ENCODE measurements around the gene LAMTOR5. TPM values are rescaled to one million over a fixed set of nuclear protein-coding genes. Genes with fewer than 3 reads are reported as not detected.
"Not testable (repeated sequence)": the region's sequence is repeated elsewhere in the genome, so short reads cannot be mapped to it uniquely, and the experiment has no call there.

Gene LAMTOR5
- total RNA-seq, 2 experiments from 2014 or later, result 105 to 108 TPM

- H3K4me1 ChIP-seq (ENCODE audit: insufficient read depth, low read length), result no peaks in the 10 kb centered on the region
- Mint-ChIP-seq H3K27ac (no peak overlapping the region), H3K4me3 (no peak overlapping the region), H3K9me3 (no peaks in the 10 kb centered on the region), H3K27me3 (peaks cover 6% of the 10 kb centered on the region), H3K4me1 (ENCODE audit: low read depth) (no peaks in the 10 kb centered on the region), H3K36me3 (ENCODE audit: low read depth) (no peaks in the 10 kb centered on the region)
- no peak overlapping the region for H3K4me3 ChIP-seq (ENCODE audit: low read length)
- no peak overlapping the region for H3K27ac ChIP-seq (ENCODE audit: low read depth in 1 of 2, low read length in 2 of 2)
- intact Hi-C loops (cut with DNase I, micrococcal nuclease), result no loop called here
- peaks cover 0 to 3% of the 10 kb centered on the region in 2 experiments for H3K27me3 ChIP-seq (ENCODE audit: control insufficient read depth in 1 of 2, insufficient read depth in 2 of 2, low read length in 2 of 2)
- H3K36me3 ChIP-seq (ENCODE audit: insufficient read depth, low read length), result no peaks in the 10 kb centered on the region
- CTCF ChIA-PET, result no interaction called here
- ATAC-seq (ENCODE audit: poor library complexity), result no peak
- TF ChIP-seq CTCF (IDR thresholded peaks at IDR 0.05), result no peak
- H3K9me3 ChIP-seq (ENCODE audit: control insufficient read depth in 1 of 2, insufficient read depth in 1 of 2, low read length in 2 of 2), result no peaks in the 10 kb centered on the region
- POLR2A ChIA-PET, result no interaction called here
- no peak for DNase-seq
Measured at GRCh38 chr1:110438893-110439292, 31.4 kb upstream of the LAMTOR5 start.

- H3K4me1 Mint-ChIP-seq (ENCODE audit: low read depth); H3K27ac Mint-ChIP-seq; H3K27me3 ChIP-seq (ENCODE audit: control insufficient read depth in 1 of 2, insufficient read depth in 2 of 2, low read length in 2 of 2); H3K9me3 Mint-ChIP-seq; CTCF ChIA-PET; H3K36me3 ChIP-seq (ENCODE audit: insufficient read depth, low read length); H3K4me3 Mint-ChIP-seq; H3K36me3 Mint-ChIP-seq (ENCODE audit: low read depth); intact Hi-C loops (cut with DNase I, micrococcal nuclease); H3K9me3 ChIP-seq (ENCODE audit: control insufficient read depth in 1 of 2, insufficient read depth in 1 of 2, low read length in 2 of 2); H3K4me3 ChIP-seq (ENCODE audit: low read length); ATAC-seq (ENCODE audit: poor library complexity); DNase-seq; H3K4me1 ChIP-seq (ENCODE audit: insufficient read depth, low read length); H3K27ac ChIP-seq (ENCODE audit: low read depth in 1 of 2, low read length in 2 of 2); POLR2A ChIA-PET: not testable (repeated sequence)
- peaks cover 11% of the 10 kb centered on the region for H3K27me3 Mint-ChIP-seq
Measured at GRCh38 chr1:110437645-110438299, 30.3 kb upstream of the LAMTOR5 start.

GRCh38 chr1:110436635-110437034 lies 29.1 kb upstream of the LAMTOR5 start:
- H3K4me3 ChIP-seq (ENCODE audit: low read length), result no peak overlapping the region
- Mint-ChIP-seq H3K4me1 (ENCODE audit: low read depth) (no peaks in the 10 kb centered on the region), H3K4me3 (no peak overlapping the region), H3K9me3 (no peaks in the 10 kb centered on the region), H3K27ac (no peak overlapping the region), H3K36me3 (ENCODE audit: low read depth) (no peaks in the 10 kb centered on the region), H3K27me3 (peaks cover 21% of the 10 kb centered on the region)
- H3K27ac ChIP-seq (ENCODE audit: low read depth in 1 of 2, low read length in 2 of 2), result no peak overlapping the region
- intact Hi-C loops (cut with DNase I, micrococcal nuclease), result no loop called here
- TF ChIP-seq CTCF (IDR thresholded peaks at IDR 0.05), result no peak
- H3K36me3 ChIP-seq (ENCODE audit: insufficient read depth, low read length), result no peaks in the 10 kb centered on the region
- no peaks in the 10 kb centered on the region for H3K4me1 ChIP-seq (ENCODE audit: insufficient read depth, low read length)
- H3K9me3 ChIP-seq (ENCODE audit: control insufficient read depth in 1 of 2, insufficient read depth in 1 of 2, low read length in 2 of 2), result no peaks in the 10 kb centered on the region
- ATAC-seq (ENCODE audit: poor library complexity) (no peak), DNase-seq (no peak)
- CTCF ChIA-PET, result no interaction called here
- POLR2A ChIA-PET, result no interaction called here
- H3K27me3 ChIP-seq (ENCODE audit: control insufficient read depth in 1 of 2, insufficient read depth in 2 of 2, low read length in 2 of 2), result peaks cover 0 to 3% of the 10 kb centered on the region in 2 experiments

- no peaks in the 10 kb centered on the region for H3K9me3 Mint-ChIP-seq
- ATAC-seq (ENCODE audit: poor library complexity) (no peak), DNase-seq (no peak)
- H3K4me3 Mint-ChIP-seq, result no peak overlapping the region
- ChIA-PET CTCF (no interaction called here), POLR2A (interaction anchor here (0.6 kb wide), 1 partner anchor 850 kb away, joined by 3 read pairs; no protein-coding TSS in a partner anchor)
- H3K4me1 Mint-ChIP-seq (ENCODE audit: low read depth), result no peaks in the 10 kb centered on the region
- intact Hi-C loops (cut with DNase I, micrococcal nuclease), result no loop called here
- no peaks in the 10 kb centered on the region for H3K27me3 ChIP-seq (ENCODE audit: control insufficient read depth in 1 of 2, insufficient read depth in 2 of 2, low read length in 2 of 2)
- no peak overlapping the region for H3K27ac Mint-ChIP-seq
- no peak overlapping the region for H3K27ac ChIP-seq (ENCODE audit: low read depth in 1 of 2, low read length in 2 of 2)
- no peak overlapping the region for H3K4me3 ChIP-seq (ENCODE audit: low read length)
- peaks cover 38% of the 10 kb centered on the region for H3K27me3 Mint-ChIP-seq
- no peaks in the 10 kb centered on the region for H3K4me1 ChIP-seq (ENCODE audit: insufficient read depth, low read length)
- TF ChIP-seq CTCF (IDR thresholded peaks at IDR 0.05), result no peak
- H3K9me3 ChIP-seq (ENCODE audit: control insufficient read depth in 1 of 2, insufficient read depth in 1 of 2, low read length in 2 of 2), result no peaks in the 10 kb centered on the region
- H3K36me3 Mint-ChIP-seq (ENCODE audit: low read depth), result no peaks in the 10 kb centered on the region
- no peaks in the 10 kb centered on the region for H3K36me3 ChIP-seq (ENCODE audit: insufficient read depth, low read length)
Measured at GRCh38 chr1:110434946-110435345, 27.5 kb upstream of the LAMTOR5 start.

All from CD4-positive, alpha-beta T cell (primary cell).